ENCODE data around the gene FICD. TPM values are rescaled to one million over a fixed set of nuclear protein-coding genes. Genes with fewer than 3 reads are reported as not detected.
A peak's percentile ranks its signal among the peaks of the same experiment; 100 is the strongest.

Gene FICD
- polyA plus RNA-seq (2011; rRNA removed), result 1.7 and 4.8 TPM in 2 replicates
- 0.71 and 0.95 TPM in 2 replicates for polyA plus RNA-seq (2012; cell fraction: cytosol; rRNA removed)
- polyA plus RNA-seq (2012; cell fraction: nucleus; rRNA removed), result 1.3 and 1.4 TPM in 2 replicates
- 1.9 to 2.5 TPM (median 2.1 TPM) in 3 replicates for polyA plus RNA-seq (2017; fragmentation: RNase III; extraction: RNeasy Plus Mini Kit Qiagen cat#74134 plus additional on column Dnase treatment)
- polyA minus RNA-seq (2011; rRNA and poly(A)+ RNA removed), result 8.2 and 9.8 TPM in 2 replicates

- ATAC-seq (peak; percentile 88 to 93), DNase-seq (ENCODE audit: low read depth in 1 of 2, low spot score in 1 of 2) (peak; percentile 95 to 99), FAIRE-seq (no peak)
- Histone ChIP-seq H3K9me3 (no peaks in the 10 kb centered on the region), H3K27ac (peak within 1 kb of the TSS; percentile 66 to 85), H3K4me1 (no peaks in the 10 kb centered on the region; the same call in 2 of the 3 replicates), H3K4me2 (peak within 1 kb of the TSS; percentile 71), H3K4me3 (peak within 1 kb of the TSS; percentile 66)
- POLR2A ChIA-PET, result no interaction called here
- CTCF ChIA-PET, result interaction anchor here (0.6 to 10.8 kb wide), 6 partner anchors 11 to 524 kb away, joined by 3 to 113 read pairs (median 4); no protein-coding TSS in a partner anchor
- WGBS (ENCODE audit: missing lambda C conversion rate), result 2% methylated on average over 67 of the region's 67 CpGs
- TF ChIP-seq, protein P1, sequence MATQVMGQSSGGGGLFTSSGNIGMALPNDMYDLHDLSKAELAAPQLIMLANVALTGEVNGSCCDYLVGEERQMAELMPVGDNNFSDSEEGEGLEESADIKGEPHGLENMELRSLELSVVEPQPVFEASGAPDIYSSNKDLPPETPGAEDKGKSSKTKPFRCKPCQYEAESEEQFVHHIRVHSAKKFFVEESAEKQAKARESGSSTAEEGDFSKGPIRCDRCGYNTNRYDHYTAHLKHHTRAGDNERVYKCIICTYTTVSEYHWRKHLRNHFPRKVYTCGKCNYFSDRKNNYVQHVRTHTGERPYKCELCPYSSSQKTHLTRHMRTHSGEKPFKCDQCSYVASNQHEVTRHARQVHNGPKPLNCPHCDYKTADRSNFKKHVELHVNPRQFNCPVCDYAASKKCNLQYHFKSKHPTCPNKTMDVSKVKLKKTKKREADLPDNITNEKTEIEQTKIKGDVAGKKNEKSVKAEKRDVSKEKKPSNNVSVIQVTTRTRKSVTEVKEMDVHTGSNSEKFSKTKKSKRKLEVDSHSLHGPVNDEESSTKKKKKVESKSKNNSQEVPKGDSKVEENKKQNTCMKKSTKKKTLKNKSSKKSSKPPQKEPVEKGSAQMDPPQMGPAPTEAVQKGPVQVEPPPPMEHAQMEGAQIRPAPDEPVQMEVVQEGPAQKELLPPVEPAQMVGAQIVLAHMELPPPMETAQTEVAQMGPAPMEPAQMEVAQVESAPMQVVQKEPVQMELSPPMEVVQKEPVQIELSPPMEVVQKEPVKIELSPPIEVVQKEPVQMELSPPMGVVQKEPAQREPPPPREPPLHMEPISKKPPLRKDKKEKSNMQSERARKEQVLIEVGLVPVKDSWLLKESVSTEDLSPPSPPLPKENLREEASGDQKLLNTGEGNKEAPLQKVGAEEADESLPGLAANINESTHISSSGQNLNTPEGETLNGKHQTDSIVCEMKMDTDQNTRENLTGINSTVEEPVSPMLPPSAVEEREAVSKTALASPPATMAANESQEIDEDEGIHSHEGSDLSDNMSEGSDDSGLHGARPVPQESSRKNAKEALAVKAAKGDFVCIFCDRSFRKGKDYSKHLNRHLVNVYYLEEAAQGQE (IDR thresholded peaks at IDR 0.05), result no peak
- TF ChIP-seq MYC (IDR thresholded peaks at IDR 0.05; ENCODE audit: borderline replicate concordance, low read length) (no peak), JUN (IDR thresholded peaks at IDR 0.05) (no peak; a peak in 1 of 5 replicates), TFCP2L1 (CRISPR knock-in tag; IDR thresholded peaks at IDR 0.05) (0 out of 2 replicates have a peak, but pooled peaks have one; percentile 55), ZNF302 (CRISPR knock-in tag; IDR thresholded peaks at IDR 0.05) (no peak), KDM1A (IDR thresholded peaks at IDR 0.05; ENCODE audit: low read depth) (no peak), E2F6 (IDR thresholded peaks at IDR 0.05; ENCODE audit: borderline replicate concordance, low read depth) (peak; percentile 60; the same call in 1 of the 2 replicates), ATOH8 (CRISPR knock-in tag; IDR thresholded peaks at IDR 0.05; ENCODE audit: low read depth) (no peak), FOXS1 (CRISPR knock-in tag; IDR thresholded peaks at IDR 0.05) (no peak), HOXB5 (CRISPR knock-in tag; IDR thresholded peaks at IDR 0.05) (no peak), TP53 (CRISPR knock-in tag; IDR thresholded peaks at IDR 0.05) (no peak), ZC3H11A (IDR thresholded peaks at IDR 0.05) (no peak), RARB (CRISPR knock-in tag; IDR thresholded peaks at IDR 0.05) (no peak), GATA3 (IDR thresholded peaks at IDR 0.05; ENCODE audit: borderline replicate concordance) (no peak), ZSCAN20 (CRISPR knock-in tag; IDR thresholded peaks at IDR 0.05) (no peak), FOSB (CRISPR knock-in tag; IDR thresholded peaks at IDR 0.05) (no peak), CHD2 (IDR thresholded peaks at IDR 0.05; ENCODE audit: low read length, partially characterized antibody) (no peak), EP300 (IDR thresholded peaks at IDR 0.05) (no peak), MAX (IDR thresholded peaks at IDR 0.05) (peak; percentile 62), MAZ (IDR thresholded peaks at IDR 0.05; ENCODE audit: borderline replicate concordance, low read depth, low read length) (no peak), POLR2AphosphoS2 (conservative IDR thresholded peaks at IDR 0.05; ENCODE audit: low read length) (no peak), SMC3 (IDR thresholded peaks at IDR 0.05) (no peak), PHF8 (IDR thresholded peaks at IDR 0.05; ENCODE audit: borderline replicate concordance, low read depth) (peak; percentile 6; the same call in 1 of the 2 replicates), MAFK (IDR thresholded peaks at IDR 0.05; ENCODE audit: partially characterized antibody) (no peak), HOXB13 (CRISPR knock-in tag; IDR thresholded peaks at IDR 0.05; ENCODE audit: low read depth) (no peak), ESRRA (IDR thresholded peaks at IDR 0.05; ENCODE audit: borderline replicate concordance, low read length) (no peak), RNF2 (IDR thresholded peaks at IDR 0.05; ENCODE audit: borderline replicate concordance, low read depth) (no peak), POLR2A (IDR thresholded peaks at IDR 0.05; ENCODE audit: low read length) (peak; percentile 53), HEYL (CRISPR knock-in tag; IDR thresholded peaks at IDR 0.05) (no peak), NFE2L2 (conservative IDR thresholded peaks at IDR 0.05; ENCODE audit: low read length) (no peak), BHLHE40 (IDR thresholded peaks at IDR 0.05; ENCODE audit: low read depth, low read length) (no peak), EHMT2 (IDR thresholded peaks at IDR 0.05; ENCODE audit: low read depth) (no peak)
- TF ChIP-seq, protein P2, sequence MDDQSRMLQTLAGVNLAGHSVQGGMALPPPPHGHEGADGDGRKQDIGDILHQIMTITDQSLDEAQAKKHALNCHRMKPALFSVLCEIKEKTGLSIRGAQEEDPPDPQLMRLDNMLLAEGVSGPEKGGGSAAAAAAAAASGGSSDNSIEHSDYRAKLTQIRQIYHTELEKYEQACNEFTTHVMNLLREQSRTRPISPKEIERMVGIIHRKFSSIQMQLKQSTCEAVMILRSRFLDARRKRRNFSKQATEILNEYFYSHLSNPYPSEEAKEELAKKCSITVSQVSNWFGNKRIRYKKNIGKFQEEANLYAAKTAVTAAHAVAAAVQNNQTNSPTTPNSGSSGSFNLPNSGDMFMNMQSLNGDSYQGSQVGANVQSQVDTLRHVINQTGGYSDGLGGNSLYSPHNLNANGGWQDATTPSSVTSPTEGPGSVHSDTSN (IDR thresholded peaks at IDR 0.05), result peak; percentile 89
- TF ChIP-seq, protein P3, sequence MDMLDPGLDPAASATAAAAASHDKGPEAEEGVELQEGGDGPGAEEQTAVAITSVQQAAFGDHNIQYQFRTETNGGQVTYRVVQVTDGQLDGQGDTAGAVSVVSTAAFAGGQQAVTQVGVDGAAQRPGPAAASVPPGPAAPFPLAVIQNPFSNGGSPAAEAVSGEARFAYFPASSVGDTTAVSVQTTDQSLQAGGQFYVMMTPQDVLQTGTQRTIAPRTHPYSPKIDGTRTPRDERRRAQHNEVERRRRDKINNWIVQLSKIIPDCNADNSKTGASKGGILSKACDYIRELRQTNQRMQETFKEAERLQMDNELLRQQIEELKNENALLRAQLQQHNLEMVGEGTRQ (IDR thresholded peaks at IDR 0.05), result no peak
These were observed at the start of gene FICD for GRCh38 chr12:108514973-108515814. Gene FICD, plus strand, starts transcription at chr12:108515277. Its CDS starts 1,696 bp downstream, at chr12:108516973.

Data from A549 (cell line).